A549 (cell line): ENCODE data around the gene PNP. TPM values are rescaled to one million over a fixed set of nuclear protein-coding genes. Genes with fewer than 3 reads are reported as not detected.

Source experiments
- ATAC-seq, 2 experiments: fragments of 200-7000 bp in 1 of 2; fragments of >200 bp in 1 of 2; cut with Nextera tagmentation in 1 of 2; cut with Tn5 transposase in 1 of 2; 3 replicates each; pipeline versions ENCODE4 v1.8.0 to v1.9.1; 2018 to 2020; ENCODE audit warnings: mild to moderate bottlenecking in 1 of 2, moderate library complexity in 1 of 2
- CTCF ChIA-PET: fragments of 300-600 bp; sonication (Branson Sonifier 250); formaldehyde crosslinking; extraction: SDS; loops from one replicate; lab custom pipeline; 2021; ENCODE audit warnings: antibody characterized with exemption, inconsistent platforms; lab: Yijun Ruan, JAX
- POLR2A ChIA-PET: fragments of 350-600 bp; formaldehyde crosslinking; extraction: SDS; loops from one replicate; lab custom pipeline; 2021; ENCODE audit warnings: antibody characterized with exemption, inconsistent platforms; lab: Yijun Ruan, JAX
- DNase-seq, 2 experiments: peaks; one replicate each; pipeline versions ENCODE4 v3.0.0 to v3.0.0-alpha.2; 2011 to 2016; ENCODE audit warnings: low read depth in 1 of 2, low spot score in 1 of 2
- FAIRE-seq: peaks from 2 replicates; lab custom pipeline; 2011; peaks lifted over from hg19 to GRCh38; lab: Jason Lieb, UNC
- H3K27ac ChIP-seq, 2 experiments: fragments of >200 bp; sonication (Bioruptor Twin); formaldehyde crosslinking; 3 replicates each; pipeline ENCODE4 v1.5.1; 2016 to 2017
- H3K4me1 ChIP-seq: fragments of >200 bp; sonication (Bioruptor Twin); formaldehyde crosslinking; 3 replicates; pipeline ENCODE4 v1.6.1; 2016
- H3K4me2 ChIP-seq: fragments of >200 bp; sonication (Bioruptor Twin); formaldehyde crosslinking; 3 replicates; pipeline ENCODE4 v1.6.1; 2016
- H3K4me3 ChIP-seq: fragments of >200 bp; sonication (Bioruptor Twin); formaldehyde crosslinking; 3 replicates; pipeline ENCODE4 v1.5.1; 2016
- H3K9me3 ChIP-seq: fragments of >200 bp; sonication (Bioruptor Twin); formaldehyde crosslinking; 3 replicates; pipeline ENCODE4 v1.6.1; 2016
- BHLHE40 ChIP-seq: IDR thresholded peaks from 2 replicates; pipeline ENCODE4 v1.6.1; 2012; ENCODE audit warnings: low read depth, low read length, inconsistent platforms
- CEBPB ChIP-seq, 2 experiments: fragments of >200 bp in 1 of 2; sonication (Bioruptor Twin) in 1 of 2; formaldehyde crosslinking in 1 of 2; IDR thresholded peaks; 2 replicates each; pipeline ENCODE4 v1.6.1; 2012 to 2016
- EHF ChIP-seq: fragments of 250-450 bp; sonication (Bioruptor Pico); IDR thresholded peaks from 2 replicates; pipeline ENCODE4 v1.5.0; 2020; ENCODE audit warnings: mild to moderate bottlenecking
- EP300 ChIP-seq, 2 experiments: fragments of >200 bp; sonication (Bioruptor Twin); formaldehyde crosslinking; IDR thresholded peaks; 2 replicates in 1 of 2; 3 replicates in 1 of 2; pipeline ENCODE4 v1.6.1; 2016 to 2017
- FOSL2 ChIP-seq, 2 experiments: fragments of 450-650 bp in 1 of 2; fragments of >200 bp in 1 of 2; sonication (Bioruptor Twin) in 1 of 2; formaldehyde crosslinking; IDR thresholded peaks; 2 replicates each; pipeline versions ENCODE4 v1.5.0 to v1.6.1; 2016 to 2020; ENCODE audit warnings: mild to moderate bottlenecking in 1 of 2, moderate library complexity in 1 of 2
- HEYL ChIP-seq: fragments of 250-450 bp; sonication (Bioruptor Pico); IDR thresholded peaks from 2 replicates; pipeline ENCODE4 v1.8.0; 2021; ENCODE audit warnings: mild to moderate bottlenecking, moderate library complexity
- HOXB13 ChIP-seq: fragments of 250-450 bp; sonication (Bioruptor Pico); IDR thresholded peaks from 2 replicates; pipeline ENCODE4 v1.5.0; 2020; ENCODE audit warnings: low read depth, mild to moderate bottlenecking, moderate library complexity
- JUNB ChIP-seq: fragments of >200 bp; sonication (Bioruptor Twin); formaldehyde crosslinking; IDR thresholded peaks from 2 replicates; pipeline ENCODE4 v1.6.1; 2016
- MAFK ChIP-seq: fragments of 450-650 bp; IDR thresholded peaks from 2 replicates; pipeline ENCODE4 v1.6.1; 2014; ENCODE audit not compliant: partially characterized antibody
- MYC ChIP-seq: IDR thresholded peaks from 2 replicates; pipeline ENCODE4 v1.6.1; 2012; ENCODE audit warnings: mild to moderate bottlenecking, inconsistent platforms, low read length, improper control_type of control experiment, borderline replicate concordance
- NR3C1 ChIP-seq: fragments of >200 bp; sonication (Bioruptor Twin); formaldehyde crosslinking; IDR thresholded peaks from 3 replicates; pipeline ENCODE4 v1.6.1; 2017
- PHF8 ChIP-seq: fragments of 200-600 bp; sonication (generic); IDR thresholded peaks from 2 replicates; pipeline ENCODE4 v1.6.1; 2016; ENCODE audit warnings: low read depth, mild to moderate bottlenecking, antibody characterized with exemption, moderate library complexity, borderline replicate concordance
- POLR2A ChIP-seq: IDR thresholded peaks from 2 replicates; pipeline ENCODE4 v1.6.1; 2012; ENCODE audit warnings: mild to moderate bottlenecking, low read length
- RAD21 ChIP-seq, 2 experiments: fragments of >200 bp in 1 of 2; sonication (Bioruptor Twin) in 1 of 2; formaldehyde crosslinking in 1 of 2; IDR thresholded peaks in 1 of 2; conservative IDR thresholded peaks in 1 of 2; 2 replicates in 1 of 2; 3 replicates in 1 of 2; pipeline ENCODE4 v1.6.1; 2012 to 2018; ENCODE audit warnings: inconsistent platforms in 1 of 2
- RFX5 ChIP-seq: fragments of 450-650 bp; IDR thresholded peaks from 2 replicates; pipeline ENCODE4 v1.7.1; 2014; ENCODE audit warnings: antibody characterized with exemption, mild to moderate bottlenecking, moderate library complexity
- SMC3 ChIP-seq: fragments of >200 bp; sonication (Bioruptor Twin); formaldehyde crosslinking; IDR thresholded peaks from 3 replicates; pipeline ENCODE4 v1.6.1; 2018; ENCODE audit warnings: inconsistent platforms
- ZC3H11A ChIP-seq: fragments of 450-650 bp; IDR thresholded peaks from 2 replicates; pipeline ENCODE4 v1.6.1; 2014; ENCODE audit warnings: antibody characterized with exemption, mild to moderate bottlenecking
- ZNF302 ChIP-seq: fragments of 250-450 bp; sonication (Bioruptor Pico); IDR thresholded peaks from 2 replicates; pipeline ENCODE4 v1.9.0; 2021; ENCODE audit warnings: inconsistent platforms, mild to moderate bottlenecking, moderate library complexity
- ZSCAN20 ChIP-seq: fragments of 250-450 bp; sonication (Bioruptor Pico); IDR thresholded peaks from 2 replicates; pipeline ENCODE4 v1.8.0; 2022; ENCODE audit warnings: mild to moderate bottlenecking, moderate library complexity
- WGBS: methylation state at CpG from one replicate; pipeline ENCODE4 v1.1.6; 2017; ENCODE audit errors: missing lambda C conversion rate; 5-methylcytosine and 5-hydroxymethylcytosine counted together
- polyA plus RNA-seq, 4 experiments: library from polyadenylated mRNA; depleted of rRNA in 3 of 4; stranded (reverse); fragments of >200 nt; fragmentation: RNase III in 1 of 4; extraction: RNeasy Plus Mini Kit Qiagen cat#74134 plus additional on column Dnase treatment in 1 of 4; gene quantifications; 2 replicates in 3 of 4; 3 replicates in 1 of 4; pipeline ENCODE4 v1.2.3, GENCODE V29; 2011 to 2017
- TF ChIP-seq, protein P1 (sequence below): fragments of 200-600 bp; sonication (generic); IDR thresholded peaks from 2 replicates; pipeline ENCODE4 v1.6.1; 2016; ENCODE audit warnings: antibody characterized with exemption, mild to moderate bottlenecking, moderate library complexity
- TF ChIP-seq, protein P2 (sequence below): fragments of >200 bp; sonication (Bioruptor Twin); formaldehyde crosslinking; IDR thresholded peaks from 2 replicates; pipeline ENCODE4 v1.6.1; 2016
- TF ChIP-seq, protein P3 (sequence below): IDR thresholded peaks from 2 replicates; pipeline ENCODE4 v1.6.1; 2012

PNP gene
- polyA plus RNA-seq, 2 of the 4 experiments (the other 2 are of a cell fraction): 95.9 to 111 TPM

DNA sequence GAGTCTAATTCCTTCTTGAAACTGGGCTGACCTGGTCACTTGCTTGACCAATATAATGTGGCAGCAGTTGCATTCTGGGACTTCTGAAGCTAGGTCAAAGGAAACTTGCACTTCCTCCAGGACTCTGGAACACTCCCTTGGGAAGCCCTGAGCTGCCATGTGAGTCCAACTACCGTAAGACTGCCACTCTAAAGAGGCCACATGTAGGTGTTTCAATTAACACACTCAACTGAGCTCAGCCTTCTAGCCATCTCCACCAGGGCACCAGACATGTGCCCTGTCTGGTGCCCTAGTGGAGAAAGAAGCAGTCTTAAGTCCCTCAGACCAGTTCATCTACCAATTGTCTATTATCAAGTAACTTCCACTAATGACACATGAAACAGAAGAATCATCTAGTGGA is 49.8 kb upstream of the PNP start:
- Histone ChIP-seq H3K27ac (no peak overlapping the region), H3K4me3 (no peak overlapping the region), H3K4me1 (peaks cover 13% of the 10 kb centered on the region), H3K4me2 (no peak overlapping the region), H3K9me3 (no peaks in the 10 kb centered on the region)
- ATAC-seq (peak; percentile 20 to 21; a peak in 1 of 6 replicates), DNase-seq (no peak), FAIRE-seq (no peak)
- WGBS: 100% methylated on average over 1 of the region's 1 CpG
- CTCF ChIA-PET: no interaction called here
- POLR2A ChIA-PET: no interaction called here
- TF ChIP-seq EHF (CRISPR knock-in tag) (no peak), CEBPB (IDR thresholded peaks at IDR 0.05) (no peak), SMC3 (no peak), RFX5 (no peak)

DNA sequence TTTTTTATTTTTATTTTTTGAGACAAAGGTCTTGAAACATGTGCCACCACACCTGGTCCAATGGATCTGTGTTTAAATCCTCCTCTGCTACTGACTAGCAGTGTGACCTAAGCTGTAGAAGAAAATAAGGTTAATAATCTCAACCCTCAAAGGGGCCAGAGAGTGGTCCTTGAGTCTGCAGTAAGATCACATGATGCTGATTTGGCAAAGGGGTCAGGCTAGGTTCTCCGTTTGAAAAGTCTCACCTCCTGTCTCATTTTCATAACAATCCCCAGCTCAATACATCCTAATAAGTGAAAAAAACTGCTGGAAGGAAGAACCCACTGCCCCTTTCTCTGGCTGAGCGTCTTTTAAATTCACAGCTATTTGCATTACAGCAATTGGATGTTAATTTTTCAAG is 47.9 kb upstream of the PNP start:
- Histone ChIP-seq H3K4me3 (no peak overlapping the region), H3K27ac (no peak overlapping the region), H3K4me2 (no peak overlapping the region), H3K9me3 (no peaks in the 10 kb centered on the region), H3K4me1 (peaks cover 13% of the 10 kb centered on the region)
- DNase-seq (no peak), ATAC-seq (no peak), FAIRE-seq (no peak)
- no peak for TF ChIP-seq HOXB13 (CRISPR knock-in tag)
- TF ChIP-seq MAFK: no peak
- no peak for TF ChIP-seq ZSCAN20 (CRISPR knock-in tag)
- no peak for TF ChIP-seq NR3C1
- no peak for TF ChIP-seq ZNF302
- TF ChIP-seq PHF8: no peak
- TF ChIP-seq POLR2A: no peak
- TF ChIP-seq CEBPB (IDR thresholded peaks at IDR 0.05): no peak
- no peak for TF ChIP-seq ZC3H11A
- TF ChIP-seq MYC: no peak
- TF ChIP-seq RAD21 (conservative IDR thresholded peaks at IDR 0.05 in 1 of 2, IDR thresholded peaks at IDR 0.05 in 1 of 2): no peak
- no peak for TF ChIP-seq HEYL (CRISPR knock-in tag)
- no peak for TF ChIP-seq BHLHE40
- TF ChIP-seq, protein P1, sequence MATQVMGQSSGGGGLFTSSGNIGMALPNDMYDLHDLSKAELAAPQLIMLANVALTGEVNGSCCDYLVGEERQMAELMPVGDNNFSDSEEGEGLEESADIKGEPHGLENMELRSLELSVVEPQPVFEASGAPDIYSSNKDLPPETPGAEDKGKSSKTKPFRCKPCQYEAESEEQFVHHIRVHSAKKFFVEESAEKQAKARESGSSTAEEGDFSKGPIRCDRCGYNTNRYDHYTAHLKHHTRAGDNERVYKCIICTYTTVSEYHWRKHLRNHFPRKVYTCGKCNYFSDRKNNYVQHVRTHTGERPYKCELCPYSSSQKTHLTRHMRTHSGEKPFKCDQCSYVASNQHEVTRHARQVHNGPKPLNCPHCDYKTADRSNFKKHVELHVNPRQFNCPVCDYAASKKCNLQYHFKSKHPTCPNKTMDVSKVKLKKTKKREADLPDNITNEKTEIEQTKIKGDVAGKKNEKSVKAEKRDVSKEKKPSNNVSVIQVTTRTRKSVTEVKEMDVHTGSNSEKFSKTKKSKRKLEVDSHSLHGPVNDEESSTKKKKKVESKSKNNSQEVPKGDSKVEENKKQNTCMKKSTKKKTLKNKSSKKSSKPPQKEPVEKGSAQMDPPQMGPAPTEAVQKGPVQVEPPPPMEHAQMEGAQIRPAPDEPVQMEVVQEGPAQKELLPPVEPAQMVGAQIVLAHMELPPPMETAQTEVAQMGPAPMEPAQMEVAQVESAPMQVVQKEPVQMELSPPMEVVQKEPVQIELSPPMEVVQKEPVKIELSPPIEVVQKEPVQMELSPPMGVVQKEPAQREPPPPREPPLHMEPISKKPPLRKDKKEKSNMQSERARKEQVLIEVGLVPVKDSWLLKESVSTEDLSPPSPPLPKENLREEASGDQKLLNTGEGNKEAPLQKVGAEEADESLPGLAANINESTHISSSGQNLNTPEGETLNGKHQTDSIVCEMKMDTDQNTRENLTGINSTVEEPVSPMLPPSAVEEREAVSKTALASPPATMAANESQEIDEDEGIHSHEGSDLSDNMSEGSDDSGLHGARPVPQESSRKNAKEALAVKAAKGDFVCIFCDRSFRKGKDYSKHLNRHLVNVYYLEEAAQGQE: no peak
- TF ChIP-seq JUNB: no peak
- ChIA-PET POLR2A (interaction anchor here (0.6 kb wide), 1 partner anchor 67 kb away, joined by 5 read pairs; no protein-coding TSS in a partner anchor), CTCF (interaction anchor here (1.0 kb wide), 1 partner anchor 9 kb away, joined by 3 read pairs; no protein-coding TSS in a partner anchor)
- 40% methylated on average over 2 of the region's 2 CpGs for WGBS

DNA sequence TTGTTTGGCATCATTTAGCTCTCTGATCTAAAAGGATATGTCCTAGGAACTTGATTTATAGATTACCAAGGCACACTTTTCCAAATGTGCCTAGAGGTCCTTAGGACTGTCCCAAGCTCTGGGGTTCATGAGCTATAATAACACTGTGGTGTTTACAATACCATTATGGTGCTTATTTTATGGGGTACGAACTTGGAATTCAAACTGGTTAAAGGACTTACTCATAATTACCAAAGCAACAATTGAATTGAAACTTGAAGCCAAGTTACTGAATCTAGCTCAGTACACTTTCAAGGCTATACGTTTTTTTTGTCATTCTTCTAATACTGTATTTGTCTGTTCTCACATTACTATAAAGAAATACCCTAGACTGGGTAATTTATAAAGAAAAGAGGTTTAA is 46.3 kb upstream of the PNP start:
- no peaks in the 10 kb centered on the region for H3K9me3 ChIP-seq
- FAIRE-seq (no peak), DNase-seq (no peak), ATAC-seq (no peak)
- H3K4me2 ChIP-seq: no peak overlapping the region
- ChIA-PET POLR2A (interaction anchor here (1.1 to 1.6 kb wide), 2 partner anchors 10 to 39 kb away, joined by 4 to 5 read pairs; partner anchors contain the start of genes PIP4P1 and TEP1), CTCF (interaction anchor here (0.9 kb wide), 1 partner anchor 14 kb away, joined by 3 read pairs; no protein-coding TSS in a partner anchor)
- H3K4me3 ChIP-seq: no peak overlapping the region
- H3K27ac ChIP-seq: no peak overlapping the region
- TF ChIP-seq, protein P2, sequence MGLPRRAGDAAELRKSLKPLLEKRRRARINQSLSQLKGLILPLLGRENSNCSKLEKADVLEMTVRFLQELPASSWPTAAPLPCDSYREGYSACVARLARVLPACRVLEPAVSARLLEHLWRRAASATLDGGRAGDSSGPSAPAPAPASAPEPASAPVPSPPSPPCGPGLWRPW: no peak
- no peak for TF ChIP-seq FOSL2 (IDR thresholded peaks at IDR 0.05)
- TF ChIP-seq FOSL2 (CRISPR knock-in tag; IDR thresholded peaks at IDR 0.05): no peak
- no peak for TF ChIP-seq EP300 (IDR thresholded peaks at IDR 0.05)
- TF ChIP-seq, protein P3, sequence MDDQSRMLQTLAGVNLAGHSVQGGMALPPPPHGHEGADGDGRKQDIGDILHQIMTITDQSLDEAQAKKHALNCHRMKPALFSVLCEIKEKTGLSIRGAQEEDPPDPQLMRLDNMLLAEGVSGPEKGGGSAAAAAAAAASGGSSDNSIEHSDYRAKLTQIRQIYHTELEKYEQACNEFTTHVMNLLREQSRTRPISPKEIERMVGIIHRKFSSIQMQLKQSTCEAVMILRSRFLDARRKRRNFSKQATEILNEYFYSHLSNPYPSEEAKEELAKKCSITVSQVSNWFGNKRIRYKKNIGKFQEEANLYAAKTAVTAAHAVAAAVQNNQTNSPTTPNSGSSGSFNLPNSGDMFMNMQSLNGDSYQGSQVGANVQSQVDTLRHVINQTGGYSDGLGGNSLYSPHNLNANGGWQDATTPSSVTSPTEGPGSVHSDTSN: no peak
- TF ChIP-seq RFX5: no peak
- TF ChIP-seq MYC: no peak
- no peak for TF ChIP-seq NR3C1
- peaks cover 10% of the 10 kb centered on the region for H3K4me1 ChIP-seq
- 28% methylated on average over 2 of the region's 2 CpGs for WGBS
